ENCODE measurements around the gene HS3ST5. TPM values are rescaled to one million over a fixed set of nuclear protein-coding genes. Genes with fewer than 3 reads are reported as not detected.

Gene HS3ST5
- total RNA-seq, 2 donors from 2014 or later = not detected

DNA sequence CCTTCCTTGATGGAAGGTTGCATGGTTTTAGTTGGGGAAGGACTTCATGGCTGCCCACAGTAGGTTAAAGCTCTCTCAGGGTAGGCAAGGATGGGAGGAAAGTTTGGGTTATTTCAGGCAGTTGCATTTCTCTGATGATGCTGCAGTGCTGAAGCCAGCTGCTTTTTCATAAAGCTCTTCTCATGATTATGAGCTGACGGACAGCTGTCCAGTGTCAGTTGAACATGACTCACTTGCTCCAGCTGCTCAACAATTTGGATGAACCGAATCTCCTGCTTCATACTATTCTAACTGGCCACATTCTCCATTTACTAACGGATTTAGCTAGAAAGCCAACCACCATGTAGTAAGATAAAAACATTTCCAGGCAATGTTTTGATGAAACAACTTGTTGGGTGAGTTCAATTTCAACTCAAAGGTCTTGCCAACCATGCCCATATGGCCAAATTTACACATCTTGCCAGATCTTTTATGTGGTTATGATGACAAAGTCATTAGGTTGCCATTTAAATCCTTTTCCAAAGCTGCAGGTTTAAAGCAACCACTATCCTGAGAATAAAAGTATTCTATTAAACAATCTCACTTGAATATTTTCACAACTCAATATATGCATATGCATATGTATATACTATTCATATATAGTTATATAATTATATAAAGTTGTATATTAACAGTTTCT lies 125.9 kb downstream of the HS3ST5 start:
- H3K4me3 ChIP-seq = no peak overlapping the region
- H3K27me3 ChIP-seq (replicated peaks; ENCODE audit: insufficient read depth) = no peaks in the 10 kb centered on the region
- ATAC-seq (ENCODE audit: insufficient number of reproducible peaks, low FRiP score, low read depth) (no peak), DNase-seq (ENCODE audit: low spot score) (no peak)
- TF ChIP-seq, protein P1, sequence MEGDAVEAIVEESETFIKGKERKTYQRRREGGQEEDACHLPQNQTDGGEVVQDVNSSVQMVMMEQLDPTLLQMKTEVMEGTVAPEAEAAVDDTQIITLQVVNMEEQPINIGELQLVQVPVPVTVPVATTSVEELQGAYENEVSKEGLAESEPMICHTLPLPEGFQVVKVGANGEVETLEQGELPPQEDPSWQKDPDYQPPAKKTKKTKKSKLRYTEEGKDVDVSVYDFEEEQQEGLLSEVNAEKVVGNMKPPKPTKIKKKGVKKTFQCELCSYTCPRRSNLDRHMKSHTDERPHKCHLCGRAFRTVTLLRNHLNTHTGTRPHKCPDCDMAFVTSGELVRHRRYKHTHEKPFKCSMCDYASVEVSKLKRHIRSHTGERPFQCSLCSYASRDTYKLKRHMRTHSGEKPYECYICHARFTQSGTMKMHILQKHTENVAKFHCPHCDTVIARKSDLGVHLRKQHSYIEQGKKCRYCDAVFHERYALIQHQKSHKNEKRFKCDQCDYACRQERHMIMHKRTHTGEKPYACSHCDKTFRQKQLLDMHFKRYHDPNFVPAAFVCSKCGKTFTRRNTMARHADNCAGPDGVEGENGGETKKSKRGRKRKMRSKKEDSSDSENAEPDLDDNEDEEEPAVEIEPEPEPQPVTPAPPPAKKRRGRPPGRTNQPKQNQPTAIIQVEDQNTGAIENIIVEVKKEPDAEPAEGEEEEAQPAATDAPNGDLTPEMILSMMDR (IDR thresholded peaks at IDR 0.05) = no peak
- no peak overlapping the region for H3K27ac ChIP-seq
- H3K4me1 ChIP-seq (ENCODE audit: control insufficient read depth in 1 of 2, low read depth in 2 of 2) = no peaks in the 10 kb centered on the region
- H3K9me3 ChIP-seq = no peaks in the 10 kb centered on the region
- H3K36me3 ChIP-seq = no peaks in the 10 kb centered on the region

DNA sequence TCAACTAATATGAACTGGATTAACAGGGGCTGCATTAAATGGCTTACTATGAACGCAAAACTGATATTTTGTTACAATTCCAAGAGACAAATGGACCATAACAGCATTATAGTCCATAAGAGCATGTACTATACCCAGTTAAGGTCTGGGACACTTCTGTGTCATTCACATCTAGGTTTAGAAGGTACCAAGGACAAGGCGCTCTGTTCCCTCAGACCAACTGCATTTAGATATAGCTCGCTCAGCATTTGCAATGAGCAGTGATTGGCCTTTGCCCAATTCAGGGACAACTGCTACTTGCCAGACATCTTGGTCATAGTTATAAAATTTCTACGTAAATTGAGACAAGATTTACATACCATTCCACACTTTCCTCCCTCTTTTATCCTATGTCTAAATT lies 132.4 kb downstream of the HS3ST5 start:
- no peak for DNase-seq (ENCODE audit: low spot score)
- no peak for ATAC-seq (ENCODE audit: insufficient number of reproducible peaks, low FRiP score, low read depth)

DNA sequence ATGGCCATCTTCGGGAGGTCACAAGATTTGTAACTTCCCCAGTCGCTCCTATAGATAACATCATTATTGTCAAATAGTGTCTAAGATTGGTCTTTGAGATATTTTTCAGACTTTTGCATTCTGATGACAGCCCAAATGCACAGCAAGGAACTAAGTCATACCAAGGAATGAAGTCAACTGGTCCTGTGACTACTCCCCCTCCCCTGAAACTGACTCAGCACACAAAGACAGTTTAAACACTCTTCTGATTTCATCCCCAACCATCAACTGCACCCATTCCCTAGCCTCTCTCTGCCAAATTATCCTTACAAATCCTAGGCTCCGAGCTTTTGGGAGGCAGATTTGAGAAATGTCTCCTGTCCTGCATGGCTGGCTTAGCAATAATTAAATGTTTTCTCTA lies 139.4 kb downstream of the HS3ST5 start:
- DNase-seq (ENCODE audit: low spot score) = no peak

More for the DNA sequence above, 132.4 kb downstream of the HS3ST5 start:
- Histone ChIP-seq H3K4me1 (ENCODE audit: control insufficient read depth in 1 of 2, low read depth in 2 of 2) (no peaks in the 10 kb centered on the region), H3K36me3 (no peaks in the 10 kb centered on the region), H3K27me3 (replicated peaks; ENCODE audit: insufficient read depth) (no peaks in the 10 kb centered on the region), H3K9me3 (no peaks in the 10 kb centered on the region), H3K4me3 (no peak overlapping the region), H3K27ac (no peak overlapping the region)
- TF ChIP-seq, protein P1 (IDR thresholded peaks at IDR 0.05) = no peak

DNA sequence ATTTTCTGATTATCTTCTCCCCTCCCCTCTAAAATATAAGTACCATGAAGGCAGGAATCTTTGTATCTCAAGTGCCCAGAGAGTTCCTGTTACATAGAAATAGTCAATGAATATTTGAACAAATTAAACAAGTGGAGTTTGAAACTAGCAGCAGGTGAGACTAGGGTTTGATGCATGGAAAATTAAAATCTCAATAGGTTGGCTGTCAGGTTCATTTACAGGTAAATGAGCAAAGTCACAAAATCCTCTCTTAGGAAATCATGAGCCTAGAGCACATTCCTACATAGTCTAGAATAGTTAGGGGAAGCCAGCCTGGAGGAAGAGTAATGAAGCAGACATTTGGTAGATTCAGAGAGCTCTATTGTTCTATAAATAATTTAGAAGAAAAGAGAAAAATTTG lies 140.4 kb downstream of the HS3ST5 start:
- Histone ChIP-seq H3K36me3 (no peaks in the 10 kb centered on the region), H3K9me3 (no peaks in the 10 kb centered on the region), H3K27me3 (replicated peaks; ENCODE audit: insufficient read depth) (no peaks in the 10 kb centered on the region), H3K4me1 (ENCODE audit: control insufficient read depth in 1 of 2, low read depth in 2 of 2) (no peaks in the 10 kb centered on the region), H3K4me3 (no peak overlapping the region), H3K27ac (no peak overlapping the region)
- DNase-seq (ENCODE audit: low spot score) = no peak
- TF ChIP-seq, protein P1 (IDR thresholded peaks at IDR 0.05) = no peak
- ATAC-seq (ENCODE audit: insufficient number of reproducible peaks, low FRiP score, low read depth) = no peak

More for the DNA sequence above, 139.4 kb downstream of the HS3ST5 start:
- Histone ChIP-seq H3K27me3 (replicated peaks; ENCODE audit: insufficient read depth) (no peaks in the 10 kb centered on the region), H3K36me3 (no peaks in the 10 kb centered on the region), H3K9me3 (no peaks in the 10 kb centered on the region), H3K4me3 (no peak overlapping the region), H3K27ac (no peak overlapping the region), H3K4me1 (ENCODE audit: control insufficient read depth in 1 of 2, low read depth in 2 of 2) (no peaks in the 10 kb centered on the region)
- ATAC-seq (ENCODE audit: insufficient number of reproducible peaks, low FRiP score, low read depth) = no peak
- TF ChIP-seq, protein P1 (IDR thresholded peaks at IDR 0.05) = no peak

DNA sequence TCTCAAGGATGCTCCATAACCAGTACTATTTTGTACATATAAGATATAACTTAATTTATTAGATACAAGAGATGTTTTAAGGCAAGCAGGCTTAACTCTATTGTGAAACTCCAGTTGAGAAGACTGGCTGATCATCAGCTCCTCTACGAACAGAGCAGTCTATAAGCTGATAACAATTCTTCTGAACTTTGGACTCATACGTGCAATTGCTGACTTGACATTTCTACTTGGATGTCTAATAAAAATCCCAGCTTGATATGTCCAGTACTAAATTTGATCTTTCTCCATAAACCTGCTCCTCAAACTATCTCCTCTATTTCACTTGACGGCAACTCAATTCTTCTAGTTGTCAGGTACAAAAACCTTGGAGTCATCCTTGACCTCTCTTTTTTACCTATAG lies 141.9 kb downstream of the HS3ST5 start:
- no peak overlapping the region for H3K4me3 ChIP-seq
- DNase-seq (ENCODE audit: low spot score) (no peak), ATAC-seq (ENCODE audit: insufficient number of reproducible peaks, low FRiP score, low read depth) (no peak)
- TF ChIP-seq, protein P1 (IDR thresholded peaks at IDR 0.05) = no peak
- H3K36me3 ChIP-seq = no peaks in the 10 kb centered on the region
- H3K9me3 ChIP-seq = no peaks in the 10 kb centered on the region
- no peaks in the 10 kb centered on the region for H3K4me1 ChIP-seq (ENCODE audit: control insufficient read depth in 1 of 2, low read depth in 2 of 2)
- no peak overlapping the region for H3K27ac ChIP-seq
- H3K27me3 ChIP-seq (replicated peaks; ENCODE audit: insufficient read depth) = no peaks in the 10 kb centered on the region

All from thoracic aorta (tissue), 2 donors.